Loucy (cell line): ENCODE measurements around the gene IDI2.

Experiments
- H2AFZ ChIP-seq: fragments of 200-600 bp; sonication (generic); 2 replicates; pipeline ENCODE4 v1.6.0; 2016; ENCODE audit warnings: antibody characterized with exemption, mild to moderate bottlenecking, low read length, moderate library complexity
- H3F3A ChIP-seq: fragments of 200-600 bp; 2 replicates; pipeline ENCODE4 v1.6.0; 2016; ENCODE audit warnings: antibody characterized with exemption, low read depth, mild to moderate bottlenecking
- H3K27me3 ChIP-seq: fragments of 200-600 bp; sonication (generic); 2 replicates; pipeline ENCODE4 v1.6.1; 2014; ENCODE audit warnings: low read length, mild to moderate bottlenecking; ENCODE audit not compliant: insufficient read depth, poor library complexity, severe bottlenecking
- H3K36me3 ChIP-seq: fragments of 200-600 bp; sonication (generic); 2 replicates; pipeline ENCODE4 v1.6.1; 2016; ENCODE audit warnings: low read length; ENCODE audit not compliant: insufficient read depth
- H3K4me1 ChIP-seq: fragments of 200-600 bp; sonication (generic); 2 replicates; pipeline ENCODE4 v1.5.1; 2014; ENCODE audit warnings: low read length, mild to moderate bottlenecking; ENCODE audit not compliant: insufficient read depth, poor library complexity, severe bottlenecking
- H3K4me2 ChIP-seq: fragments of 200-600 bp; sonication (generic); 2 replicates; pipeline ENCODE4 v1.6.0; 2014; ENCODE audit warnings: antibody characterized with exemption, low read length, low read depth, mild to moderate bottlenecking; ENCODE audit not compliant: poor library complexity, severe bottlenecking
- H3K4me3 ChIP-seq: fragments of 200-600 bp; sonication (generic); 2 replicates; pipeline ENCODE4 v1.5.1; 2014; ENCODE audit warnings: low read length, mild to moderate bottlenecking, mixed read lengths; ENCODE audit not compliant: poor library complexity, severe bottlenecking
- H3K79me2 ChIP-seq: fragments of 200-600 bp; sonication (generic); 2 replicates; pipeline ENCODE4 v1.6.1; 2014; ENCODE audit warnings: low read length; ENCODE audit not compliant: insufficient read depth
- H3K9ac ChIP-seq: fragments of 200-600 bp; sonication (generic); 2 replicates; pipeline ENCODE4 v1.6.0; 2014; ENCODE audit warnings: mild to moderate bottlenecking, low read depth, low read length, moderate library complexity; ENCODE audit not compliant: poor library complexity, severe bottlenecking
- H3K9me2 ChIP-seq: fragments of 200-600 bp; sonication (generic); replicated peaks from 2 replicates; pipeline ENCODE4 v1.6.1; 2016; ENCODE audit warnings: low read depth, low read length, mixed read lengths
- H3K9me3 ChIP-seq: fragments of 200-600 bp; sonication (generic); 2 replicates; pipeline ENCODE4 v1.6.1; 2014; ENCODE audit warnings: mild to moderate bottlenecking, antibody characterized with exemption, low read length, low read depth; ENCODE audit not compliant: insufficient read depth
- H4K20me1 ChIP-seq: fragments of 200-600 bp; sonication (generic); 2 replicates; pipeline ENCODE4 v1.6.0; 2014; ENCODE audit warnings: antibody characterized with exemption, low read length, mild to moderate bottlenecking; ENCODE audit not compliant: insufficient read depth, poor library complexity, severe bottlenecking
- EZH2phosphoT487 ChIP-seq: fragments of 200-600 bp; IDR thresholded peaks from 2 replicates; pipeline ENCODE4 v1.6.1; 2018; ENCODE audit warnings: antibody characterized with exemption, mild to moderate bottlenecking, moderate library complexity, borderline replicate concordance
- TF ChIP-seq, protein P1 (sequence below): fragments of 200-600 bp; sonication (generic); conservative IDR thresholded peaks from 2 replicates; pipeline ENCODE4 v1.5.1; 2014; ENCODE audit warnings: mild to moderate bottlenecking, antibody characterized with exemption, low read length

Gene IDI2

GRCh38 chr10:1063232-1063865 lies 37.7 kb upstream of the IDI2 start:
- no peaks in the 10 kb centered on the region for H3K36me3 ChIP-seq

DNA sequence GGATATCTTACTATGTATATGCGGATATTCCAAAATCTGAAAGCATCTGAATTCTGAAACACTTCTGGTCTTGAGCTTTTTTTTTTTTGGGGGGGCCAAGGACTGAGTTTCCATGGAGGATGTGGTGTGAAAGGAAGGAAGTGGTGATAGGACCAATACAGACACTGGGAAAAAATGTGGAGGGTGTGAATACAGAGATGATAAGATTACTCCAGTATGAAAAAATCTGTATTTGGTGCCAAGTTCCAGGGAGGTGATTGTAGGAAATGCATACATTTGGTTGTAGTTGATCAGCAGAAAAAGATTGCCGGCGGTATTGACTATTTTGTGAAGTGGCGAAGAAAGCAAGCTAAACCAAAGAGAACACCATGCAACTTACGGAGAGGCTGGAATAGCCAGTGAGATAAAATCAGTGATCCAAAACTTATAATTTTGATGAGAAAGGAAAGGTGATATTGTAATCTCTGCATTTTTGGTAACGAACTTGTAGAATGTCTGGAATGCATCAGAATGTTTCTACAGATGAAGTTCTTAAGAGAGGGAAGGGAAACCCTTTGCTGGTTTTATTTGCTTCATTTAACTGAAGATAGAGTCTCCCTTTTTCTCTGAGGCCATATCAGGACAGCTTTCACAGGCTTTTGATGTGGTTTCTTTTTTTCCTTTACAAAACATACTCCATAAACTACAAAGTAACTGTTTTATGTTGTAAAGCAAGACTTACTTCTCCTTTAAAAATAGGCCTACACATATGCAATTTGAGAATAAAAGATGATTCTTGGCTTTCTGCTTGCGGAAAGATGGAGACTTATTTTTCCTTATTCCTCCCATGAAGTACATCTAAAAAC lies 36.5 kb upstream of the IDI2 start:
- Histone ChIP-seq H3K4me2 (peak overlapping the region; percentile 90), H3K36me3 (no peaks in the 10 kb centered on the region), H3K4me3 (peak overlapping the region; percentile 64), H3K79me2 (peaks cover 71% of the 10 kb centered on the region), H3K9me3 (no peaks in the 10 kb centered on the region), H3K9ac (peak overlapping the region; percentile 57), H3F3A (peaks cover 20% of the 10 kb centered on the region), H2AFZ (no peak overlapping the region), H3K9me2 (no peaks in the 10 kb centered on the region), H3K27me3 (no peaks in the 10 kb centered on the region), H3K4me1 (peaks cover 80% of the 10 kb centered on the region), H4K20me1 (peaks cover 42% of the 10 kb centered on the region)
- no peak for TF ChIP-seq EZH2phosphoT487
- TF ChIP-seq, protein P1, sequence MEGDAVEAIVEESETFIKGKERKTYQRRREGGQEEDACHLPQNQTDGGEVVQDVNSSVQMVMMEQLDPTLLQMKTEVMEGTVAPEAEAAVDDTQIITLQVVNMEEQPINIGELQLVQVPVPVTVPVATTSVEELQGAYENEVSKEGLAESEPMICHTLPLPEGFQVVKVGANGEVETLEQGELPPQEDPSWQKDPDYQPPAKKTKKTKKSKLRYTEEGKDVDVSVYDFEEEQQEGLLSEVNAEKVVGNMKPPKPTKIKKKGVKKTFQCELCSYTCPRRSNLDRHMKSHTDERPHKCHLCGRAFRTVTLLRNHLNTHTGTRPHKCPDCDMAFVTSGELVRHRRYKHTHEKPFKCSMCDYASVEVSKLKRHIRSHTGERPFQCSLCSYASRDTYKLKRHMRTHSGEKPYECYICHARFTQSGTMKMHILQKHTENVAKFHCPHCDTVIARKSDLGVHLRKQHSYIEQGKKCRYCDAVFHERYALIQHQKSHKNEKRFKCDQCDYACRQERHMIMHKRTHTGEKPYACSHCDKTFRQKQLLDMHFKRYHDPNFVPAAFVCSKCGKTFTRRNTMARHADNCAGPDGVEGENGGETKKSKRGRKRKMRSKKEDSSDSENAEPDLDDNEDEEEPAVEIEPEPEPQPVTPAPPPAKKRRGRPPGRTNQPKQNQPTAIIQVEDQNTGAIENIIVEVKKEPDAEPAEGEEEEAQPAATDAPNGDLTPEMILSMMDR = no peak

More at GRCh38 chr10:1063232-1063865, 37.7 kb upstream of the IDI2 start:
- Histone ChIP-seq H4K20me1 (peaks cover 31% of the 10 kb centered on the region), H3K9me3 (no peaks in the 10 kb centered on the region), H3K79me2 (peaks cover 59% of the 10 kb centered on the region), H3K27me3 (no peaks in the 10 kb centered on the region), H3K9ac (peak overlapping the region; percentile 57), H3F3A (peaks cover 20% of the 10 kb centered on the region), H2AFZ (no peak overlapping the region), H3K4me1 (peaks cover 75% of the 10 kb centered on the region), H3K4me3 (peak overlapping the region; percentile 64), H3K4me2 (peak overlapping the region; percentile 90), H3K9me2 (no peaks in the 10 kb centered on the region)
- TF ChIP-seq, protein P1 = no peak
- TF ChIP-seq EZH2phosphoT487 = no peak

DNA sequence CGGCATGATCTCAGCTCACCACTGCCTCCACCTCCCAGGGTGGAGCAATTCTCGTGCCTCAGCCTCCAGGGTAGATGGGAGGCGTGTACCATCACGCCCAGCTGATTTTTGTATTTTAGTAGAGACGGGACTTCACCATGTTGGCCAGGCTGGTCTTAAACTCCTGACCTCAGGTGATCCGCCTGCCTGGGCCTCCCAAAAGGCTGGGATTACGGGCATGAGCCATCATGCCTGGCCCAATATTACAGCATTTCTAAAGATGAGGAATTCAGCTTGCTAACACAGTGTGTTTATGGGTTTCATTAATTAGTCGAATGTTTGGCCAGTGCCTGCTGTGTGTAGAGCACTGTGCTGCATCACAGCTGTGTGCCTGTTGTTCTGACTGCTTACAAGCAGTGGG lies 34.2 kb upstream of the IDI2 start:
- TF ChIP-seq EZH2phosphoT487 = no peak
- TF ChIP-seq, protein P1 = no peak
- H3K36me3 ChIP-seq = no peaks in the 10 kb centered on the region
- peaks cover 20% of the 10 kb centered on the region for H3F3A ChIP-seq
- H3K9me3 ChIP-seq = no peaks in the 10 kb centered on the region
- peaks cover 89% of the 10 kb centered on the region for H3K79me2 ChIP-seq
- H3K9ac ChIP-seq = peak overlapping the region; percentile 57
- no peaks in the 10 kb centered on the region for H3K27me3 ChIP-seq
- no peaks in the 10 kb centered on the region for H3K9me2 ChIP-seq
- H3K4me1 ChIP-seq = peaks cover 76% of the 10 kb centered on the region
- peak overlapping the region; percentile 64 for H3K4me3 ChIP-seq
- peak overlapping the region; percentile 90 for H3K4me2 ChIP-seq
- peaks cover 58% of the 10 kb centered on the region for H4K20me1 ChIP-seq
- H2AFZ ChIP-seq = no peak overlapping the region
